GM12878 (cell line): ENCODE data around the gene STEAP1.

Experiments used
- ATF2 ChIP-seq: IDR thresholded peaks from 2 replicates; pipeline ENCODE4 v1.6.1; 2012; ENCODE audit warnings: low read length, inconsistent platforms
- CREB1 ChIP-seq: IDR thresholded peaks from 2 replicates; pipeline ENCODE4 v1.6.1; 2012; ENCODE audit warnings: low read depth, mild to moderate bottlenecking, inconsistent platforms
- JUND ChIP-seq: IDR thresholded peaks from 2 replicates; pipeline ENCODE4 v1.6.1; 2012; ENCODE audit warnings: low read depth, mild to moderate bottlenecking, low read length, improper control_type of control experiment, moderate library complexity
- POLR2AphosphoS5 ChIP-seq: IDR thresholded peaks from 2 replicates; pipeline ENCODE4 v1.6.1; 2011; ENCODE audit warnings: mild to moderate bottlenecking, low read length, inconsistent platforms
- RAD21 ChIP-seq: IDR thresholded peaks from 2 replicates; pipeline ENCODE4 v1.6.1; 2011; ENCODE audit warnings: mild to moderate bottlenecking, low read depth, low read length, moderate library complexity; ENCODE audit not compliant: insufficient read depth
- RELB ChIP-seq: fragments of 450-650 bp; IDR thresholded peaks from 2 replicates; pipeline ENCODE4 v1.6.1; 2017; ENCODE audit warnings: low read depth, mild to moderate bottlenecking, moderate library complexity

DNA sequence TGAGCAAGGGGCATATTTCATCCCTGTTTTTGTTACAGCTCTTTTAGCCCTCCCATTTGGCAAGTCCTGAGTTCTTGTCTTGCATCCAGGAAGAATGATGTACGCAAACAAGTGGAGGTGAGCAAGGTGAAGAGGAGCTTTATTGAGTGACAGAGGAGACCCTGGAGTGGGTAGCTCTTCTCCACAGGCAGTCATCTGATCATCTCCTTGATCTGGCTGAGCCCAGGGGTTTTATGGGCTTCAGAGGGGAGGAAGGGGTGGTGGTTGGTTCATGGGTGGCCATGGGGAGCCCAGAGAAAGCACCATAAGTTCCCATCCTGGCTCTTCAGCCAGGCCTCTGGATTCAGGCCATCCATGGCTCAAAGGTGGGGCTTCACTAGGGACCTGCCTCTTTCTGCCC lies 21.9 kb downstream of the STEAP1 start:
- TF ChIP-seq JUND, result no peak
- TF ChIP-seq RELB, result peak; percentile 21; the same call in 1 of the 2 replicates
- TF ChIP-seq POLR2AphosphoS5, result no peak
- TF ChIP-seq RAD21, result no peak
- TF ChIP-seq ATF2, result no peak
- no peak for TF ChIP-seq CREB1
